SU-DHL-6 (cell line): ENCODE measurements around the gene PCDHGB4.

Source experiments
- EZH2phosphoT487 ChIP-seq: fragments of 200-600 bp; sonication (generic), shearing (Covaris generic); conservative IDR thresholded peaks from 2 replicates; pipeline ENCODE4 v1.6.1; 2018; ENCODE audit warnings: mild to moderate bottlenecking, antibody characterized with exemption, low read length, moderate library complexity, mixed read lengths
- TF ChIP-seq, protein P1 (sequence below): fragments of 200-600 bp; sonication (generic); IDR thresholded peaks from one replicate; pipeline ENCODE4 v1.5.1; 2017; ENCODE audit warnings: antibody characterized with exemption, mild to moderate bottlenecking, low read length, moderate library complexity; ENCODE audit not compliant: insufficient read depth, poor library complexity, severe bottlenecking

DNA sequence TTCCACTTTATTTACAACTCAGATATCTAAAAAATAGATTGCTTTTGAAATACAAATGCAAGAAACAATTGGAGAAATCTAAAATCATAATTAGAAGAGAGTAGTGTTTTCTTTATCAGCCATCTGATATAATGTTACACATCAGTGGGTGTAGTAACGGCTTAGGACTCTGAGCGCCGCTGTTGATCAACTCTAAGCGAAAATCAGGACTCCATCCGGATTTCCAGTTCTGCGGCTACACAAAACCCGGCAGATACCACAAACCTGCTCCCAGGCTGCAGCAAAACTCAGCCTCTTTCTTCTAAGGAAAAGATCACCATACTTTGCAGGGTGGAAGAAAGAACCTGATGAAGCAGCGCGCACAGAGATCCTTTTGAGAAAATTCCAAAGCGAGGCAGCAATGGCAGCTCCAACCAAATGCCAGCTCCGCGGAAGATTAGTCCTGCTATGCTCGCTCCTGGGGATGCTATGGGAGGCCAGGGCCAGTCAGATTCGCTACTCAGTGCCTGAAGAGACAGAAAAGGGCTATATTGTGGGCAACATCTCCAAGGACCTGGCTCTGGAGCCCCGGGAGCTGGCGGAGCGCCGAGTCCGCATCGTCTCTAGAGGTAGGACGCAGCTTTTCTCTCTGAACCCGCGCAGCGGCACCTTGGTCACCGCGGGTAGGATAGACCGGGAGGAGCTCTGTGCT lies 15.2 kb downstream of the PCDHGB4 start, which contains the start of gene PCDHGA9:
- TF ChIP-seq, protein P1, sequence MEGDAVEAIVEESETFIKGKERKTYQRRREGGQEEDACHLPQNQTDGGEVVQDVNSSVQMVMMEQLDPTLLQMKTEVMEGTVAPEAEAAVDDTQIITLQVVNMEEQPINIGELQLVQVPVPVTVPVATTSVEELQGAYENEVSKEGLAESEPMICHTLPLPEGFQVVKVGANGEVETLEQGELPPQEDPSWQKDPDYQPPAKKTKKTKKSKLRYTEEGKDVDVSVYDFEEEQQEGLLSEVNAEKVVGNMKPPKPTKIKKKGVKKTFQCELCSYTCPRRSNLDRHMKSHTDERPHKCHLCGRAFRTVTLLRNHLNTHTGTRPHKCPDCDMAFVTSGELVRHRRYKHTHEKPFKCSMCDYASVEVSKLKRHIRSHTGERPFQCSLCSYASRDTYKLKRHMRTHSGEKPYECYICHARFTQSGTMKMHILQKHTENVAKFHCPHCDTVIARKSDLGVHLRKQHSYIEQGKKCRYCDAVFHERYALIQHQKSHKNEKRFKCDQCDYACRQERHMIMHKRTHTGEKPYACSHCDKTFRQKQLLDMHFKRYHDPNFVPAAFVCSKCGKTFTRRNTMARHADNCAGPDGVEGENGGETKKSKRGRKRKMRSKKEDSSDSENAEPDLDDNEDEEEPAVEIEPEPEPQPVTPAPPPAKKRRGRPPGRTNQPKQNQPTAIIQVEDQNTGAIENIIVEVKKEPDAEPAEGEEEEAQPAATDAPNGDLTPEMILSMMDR = no peak
- TF ChIP-seq EZH2phosphoT487 = no peak
